T-helper 2 cell (primary cell): ENCODE results near the gene PAQR8.
"Not testable (repeated sequence)": the region's sequence is repeated elsewhere in the genome, so short reads cannot be mapped to it uniquely, and the experiment has no call there.

Experiments
- DNase-seq, 5 experiments: peaks; one replicate each; pipeline versions ENCODE4 v3.0.0 to v3.0.0-alpha.2; 2012 to 2022

The PAQR8 gene

GRCh38 chr6:52411911-52412310 lies 50.0 kb downstream of the PAQR8 start:
- no peak for DNase-seq

GRCh38 chr6:52415333-52415732 lies 53.4 kb downstream of the PAQR8 start:
- no peak for DNase-seq

- no peak for DNase-seq
Observed at GRCh38 chr6:52415917-52416628, 54.1 kb downstream of the PAQR8 start.

GRCh38 chr6:52416629-52417151 lies 54.7 kb downstream of the PAQR8 start:
- peak in 2 of 5 experiments; percentile 42 to 74 for DNase-seq

GRCh38 chr6:52417675-52418111 lies 55.7 kb downstream of the PAQR8 start:
- no peak for DNase-seq

- no peak for DNase-seq
Observed at GRCh38 chr6:52418606-52419005, 56.7 kb downstream of the PAQR8 start.

GRCh38 chr6:52419809-52420667 lies 58.1 kb downstream of the PAQR8 start, which contains the start of gene EFHC1:
Gene EFHC1 (plus strand): TSS chr6:52420342. CDS start chr6:52420411, 69 bp downstream.
- peak; percentile 95 to 97 (median 96) for DNase-seq

GRCh38 chr6:52420668-52421358 lies 58.9 kb downstream of the PAQR8 start:
- no peak for DNase-seq

GRCh38 chr6:52422156-52422555 lies 60.2 kb downstream of the PAQR8 start:
- no peak for DNase-seq

GRCh38 chr6:52423448-52423847 lies 61.5 kb downstream of the PAQR8 start:
- DNase-seq, result no peak

- DNase-seq, result no peak
Observed at GRCh38 chr6:52423971-52424381, 62.0 kb downstream of the PAQR8 start.

- no peak for DNase-seq
Observed at GRCh38 chr6:52424513-52424912, 62.6 kb downstream of the PAQR8 start.

- DNase-seq, result no peak
Observed at GRCh38 chr6:52426667-52427066, 64.7 kb downstream of the PAQR8 start.

GRCh38 chr6:52433294-52433693 lies 71.3 kb downstream of the PAQR8 start:
- not testable (repeated sequence) for DNase-seq

- no peak for DNase-seq
Observed at GRCh38 chr6:52435345-52435744, 73.4 kb downstream of the PAQR8 start.

- no peak for DNase-seq
Observed at GRCh38 chr6:52438926-52439325, 77.0 kb downstream of the PAQR8 start.

- DNase-seq, result no peak
Observed at GRCh38 chr6:52454556-52454955, 92.6 kb downstream of the PAQR8 start.

GRCh38 chr6:52457096-52457495 lies 95.1 kb downstream of the PAQR8 start:
- no peak for DNase-seq
